K562 (cell line): Measurements from ENCODE around the gene EIPR1. TPM values are rescaled to one million over a fixed set of nuclear protein-coding genes. Genes with fewer than 3 reads are reported as not detected.

Source experiments
- ATAC-seq: fragments of 200-7000 bp; cut with Tn5 transposase; 3 replicates; pipeline ENCODE4 v1.9.1; 2020; ENCODE audit warnings: moderate library complexity
- BruUV-seq: library from RNA; stranded (reverse); fragments of 400-500 nt; replicated peaks from 2 replicates; lab custom pipeline; 2021; lab: Mats Ljungman, UMichigan
- CTCF ChIA-PET: fragments of 300-600 bp; formaldehyde crosslinking; extraction: SDS; loops from one replicate; lab custom pipeline; 2021; ENCODE audit warnings: low intra/inter-chr PET ratio; lab: Yijun Ruan, JAX
- POLR2A ChIA-PET: fragments of 300-600, 350-650 bp; sonication (Branson Sonifier 250); formaldehyde crosslinking; extraction: SDS; loops from one replicate; lab custom pipeline; 2021; ENCODE audit warnings: antibody characterized with exemption, inconsistent platforms; lab: Yijun Ruan, JAX
- DNase-seq, 4 experiments: peaks; one replicate each; pipeline versions ENCODE4 v3.0.0 to v3.0.0-alpha.2; 2011 to 2018; ENCODE audit warnings: low spot score in 3 of 4, mixed read lengths in 3 of 4; ENCODE audit errors: extremely low read depth in 1 of 4
- FAIRE-seq: peaks from 2 replicates; lab custom pipeline; 2011; peaks lifted over from hg19 to GRCh38; lab: Jason Lieb, UNC
- H2AFZ ChIP-seq: 2 replicates; pipeline ENCODE4 v1.6.0; 2011; ENCODE audit warnings: low read depth, low read length, control low read depth, inconsistent platforms
- H3K27ac ChIP-seq: fragments of 200-600 bp; 3 replicates; pipeline ENCODE4 v1.8.0; 2011; ENCODE audit warnings: low read depth, mild to moderate bottlenecking, control low read depth, inconsistent platforms, low read length, moderate library complexity, mixed read lengths; ENCODE audit errors: extremely low read depth
- H3K27me3 ChIP-seq, 2 experiments: fragments of 300-600 bp in 1 of 2; 2 replicates in 1 of 2; 3 replicates in 1 of 2; pipeline versions ENCODE4 v1.6.0 to v1.8.0; 2011; ENCODE audit warnings: inconsistent platforms in 2 of 2, low read length in 2 of 2, mild to moderate bottlenecking in 1 of 2, mixed read lengths in 1 of 2, moderate library complexity in 1 of 2; ENCODE audit not compliant: control insufficient read depth in 2 of 2, insufficient read depth in 2 of 2
- H3K36me3 ChIP-seq: fragments of 300-600 bp; 3 replicates; pipeline ENCODE4 v1.8.0; 2011; ENCODE audit warnings: mild to moderate bottlenecking, low read length, inconsistent platforms; ENCODE audit not compliant: control insufficient read depth, insufficient read depth
- H3K4me1 ChIP-seq, 2 experiments: fragments of 200-600 bp in 1 of 2; replicated peaks in 1 of 2; 2 replicates in 1 of 2; 3 replicates in 1 of 2; pipeline versions ENCODE4 v1.5.1 to v1.8.0; 2011; ENCODE audit warnings: inconsistent platforms in 2 of 2, low read length in 2 of 2, mild to moderate bottlenecking in 1 of 2, mixed read lengths in 1 of 2, moderate library complexity in 1 of 2; ENCODE audit not compliant: control insufficient read depth in 2 of 2, insufficient read depth in 2 of 2
- H3K4me2 ChIP-seq: 2 replicates; pipeline ENCODE4 v1.6.1; 2011; ENCODE audit warnings: low read length, control low read depth, inconsistent platforms, mixed read lengths; ENCODE audit not compliant: insufficient read depth
- H3K4me3 ChIP-seq: fragments of 200-600 bp; sonication (generic), shearing (Covaris generic); 2 replicates; pipeline ENCODE4 v1.5.1; 2016; ENCODE audit warnings: control low read depth, inconsistent platforms
- H3K79me2 ChIP-seq: fragments of 200-600 bp; 3 replicates; pipeline ENCODE4 v1.8.0; 2011; ENCODE audit warnings: low read length, inconsistent platforms; ENCODE audit not compliant: control insufficient read depth, insufficient read depth
- H3K9ac ChIP-seq, 2 experiments: 2 replicates each; pipeline versions ENCODE4 v1.6.0 to v1.6.1; 2011; ENCODE audit warnings: low read depth in 2 of 2, low read length in 2 of 2, control low read depth in 1 of 2, inconsistent platforms in 1 of 2, mild to moderate bottlenecking in 1 of 2, mixed read lengths in 1 of 2; ENCODE audit not compliant: insufficient read depth in 1 of 2
- H3K9me1 ChIP-seq: one replicate; pipeline ENCODE4 v1.6.0; 2011; ENCODE audit warnings: inconsistent platforms, mild to moderate bottlenecking, low read length, moderate library complexity; ENCODE audit not compliant: control insufficient read depth, insufficient read depth
- H3K9me3 ChIP-seq: replicated peaks from 2 replicates; pipeline ENCODE4 v1.5.1; 2011; ENCODE audit warnings: low read depth, low read length, inconsistent platforms; ENCODE audit not compliant: control insufficient read depth, insufficient read depth
- H4K20me1 ChIP-seq: replicated peaks from 2 replicates; pipeline ENCODE4 v1.6.1; 2011; ENCODE audit warnings: low read length, inconsistent platforms, mixed read lengths; ENCODE audit not compliant: control insufficient read depth, insufficient read depth
- EHMT2 ChIP-seq: fragments of 450-650 bp; IDR thresholded peaks from 2 replicates; pipeline ENCODE4 v1.6.1; 2018; ENCODE audit warnings: antibody characterized with exemption
- NCOA4 ChIP-seq: fragments of 450-650 bp; IDR thresholded peaks from 2 replicates; pipeline ENCODE4 v1.6.1; 2018; ENCODE audit warnings: mild to moderate bottlenecking; ENCODE audit not compliant: partially characterized antibody
- REST ChIP-seq, 2 experiments: fragments of 450-650 bp; formaldehyde crosslinking in 1 of 2; IDR thresholded peaks; 2 replicates each; pipeline versions ENCODE4 v1.4.0 to v1.6.1; 2014 to 2020; ENCODE audit warnings: mild to moderate bottlenecking in 2 of 2, borderline replicate concordance in 1 of 2, low read depth in 1 of 2
- SMAD1 ChIP-seq: fragments of 150-350 bp; IDR thresholded peaks from 2 replicates; pipeline ENCODE4 v1.6.1; 2014; ENCODE audit warnings: low read length, low read depth; ENCODE audit not compliant: partially characterized antibody
- ZBTB33 ChIP-seq: sonication (generic); formaldehyde crosslinking; IDR thresholded peaks from 2 replicates; pipeline ENCODE4 v1.8.1; 2023; ENCODE audit warnings: mild to moderate bottlenecking, missing genetic modification reagents
- ZNF24 ChIP-seq: fragments of 450-650 bp; IDR thresholded peaks from 2 replicates; pipeline ENCODE4 v1.6.1; 2016
- WGBS: fragments of 100-300 bp; shearing (Covaris generic); methylation state at CpG from one replicate; pipeline ENCODE4 v1.1.6; 2016; ENCODE audit warnings: low coverage, mixed read lengths; ENCODE audit not compliant: insufficient coverage; ENCODE audit errors: missing lambda C conversion rate; 5-methylcytosine and 5-hydroxymethylcytosine counted together
- in situ Hi-C: fragments of 300-500 bp; cut with MboI; formaldehyde crosslinking; loops from 4 replicates; pipeline ENCODE4 v1.15.0; 2018; ENCODE audit warnings: inconsistent platforms, mixed read lengths
- intact Hi-C: fragments of 100-400 bp; cut with micrococcal nuclease; formaldehyde crosslinking; loops from 2 replicates; pipeline ENCODE4 v1.14.2; 2022
- polyA plus RNA-seq, 8 experiments: library from polyadenylated mRNA; depleted of rRNA in 4 of 8; stranded (reverse) in 5 of 8; unstranded in 3 of 8; fragments of >200 nt; fragmentation: Nextera tagmentation in 2 of 8; fragmentation: Illumina TruSeq in 1 of 8; extraction: Ambion mirVana in 2 of 8; extraction: Trizol in 1 of 8; gene quantifications; 2 replicates each; pipeline versions ENCODE4 v1.2.1 to v1.2.3, GENCODE V29; 2011 to 2014; ENCODE audit warnings: inconsistent platforms in 1 of 8, missing spikeins in 1 of 8
- total RNA-seq, 7 experiments: library from RNA; depleted of rRNA in 6 of 7; stranded (reverse); fragments of >200 nt in 6 of 7; fragmentation: Illumina TruSeq in 2 of 7; extraction: Trizol in 2 of 7; gene quantifications; 2 replicates each; pipeline versions ENCODE4 v1.2.1 to v1.2.3, GENCODE V29; 2011 to 2021; ENCODE audit warnings: low replicate concordance in 1 of 7

EIPR1 gene
- total and polyA plus RNA-seq, 9 of the 15 experiments (the other 6 are each of a cell fraction or from before 2014, with no cell fraction given), result 19.9 to 54.4 (median 35.9) TPM

- Histone ChIP-seq H4K20me1 (no peaks in the 10 kb centered on the region; the same call in 1 of the 2 replicates), H2AFZ (no peak overlapping the region), H3K36me3 (no peaks in the 10 kb centered on the region; the same call in 2 of the 3 replicates), H3K27me3 (no peaks in the 10 kb centered on the region), H3K9me1 (no peaks in the 10 kb centered on the region), H3K9me3 (no peaks in the 10 kb centered on the region), H3K4me1 (no peaks in the 10 kb centered on the region; a peak in 1 of 5 replicates), H3K9ac (no peak overlapping the region), H3K27ac (no peak overlapping the region), H3K4me3 (no peak overlapping the region), H3K79me2 (no peaks in the 10 kb centered on the region; the same call in 2 of the 3 replicates), H3K4me2 (no peak overlapping the region)
- DNase-seq, result no peak
- intact Hi-C loops, result no loop called here
- POLR2A ChIA-PET, result no interaction called here
- 82% methylated on average over 15 of the region's 15 CpGs for WGBS
- in situ Hi-C loops, result no loop called here
- no peak; the same call in 2 of the 3 replicates for ATAC-seq
- CTCF ChIA-PET, result no interaction called here
- no TSS peak for BruUV-seq
- TF ChIP-seq ZNF24 (no peak), NCOA4 (no peak), REST (IDR thresholded peaks at IDR 0.05; ENCODE audit: borderline replicate concordance) (peak; percentile 76), REST (CRISPR knock-in tag; IDR thresholded peaks at IDR 0.05; ENCODE audit: low read depth) (no peak), ZBTB33 (peak; percentile 94), SMAD1 (no peak), EHMT2 (peak; percentile 54; the same call in 1 of the 2 replicates)
- no peak for FAIRE-seq
Measured at GRCh38 chr2:3251946-3252345, 125.7 kb downstream of the EIPR1 start.
